Erythroblast (primary cell): ENCODE data around the gene TTC36.

Source experiments
- GATA1 ChIP-seq: IDR thresholded peaks from 2 replicates; pipeline ENCODE4 v1.6.1; 2011; ENCODE audit warnings: low read depth, mild to moderate bottlenecking, control low read depth, low read length, moderate library complexity
- POLR2A ChIP-seq: IDR thresholded peaks from 2 replicates; pipeline ENCODE4 v1.6.1; 2011; ENCODE audit warnings: mild to moderate bottlenecking, low read length

DNA sequence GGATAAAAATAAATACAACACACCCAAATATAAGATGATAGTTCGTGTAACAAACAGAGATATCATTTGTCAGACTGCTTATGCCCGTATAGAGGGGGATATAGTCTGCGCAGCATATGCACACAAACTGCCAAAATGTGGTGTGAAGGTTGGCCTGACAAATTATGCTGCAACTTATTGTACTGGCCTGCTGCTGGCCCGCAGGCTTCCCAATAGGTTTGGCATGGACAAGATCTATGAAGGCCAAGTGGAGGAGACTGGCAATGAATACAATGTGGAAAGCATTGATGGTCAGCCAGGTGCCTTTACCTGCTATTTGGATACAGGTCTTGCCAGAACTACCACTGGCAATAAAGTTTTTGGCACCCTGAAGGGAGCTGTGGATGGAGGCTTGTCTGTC is 33.5 kb downstream of the TTC36 start:
- TF ChIP-seq POLR2A (no peak), GATA1 (no peak)
